Measurements from ENCODE around the gene UQCRC2.

- TF ChIP-seq, protein P1, sequence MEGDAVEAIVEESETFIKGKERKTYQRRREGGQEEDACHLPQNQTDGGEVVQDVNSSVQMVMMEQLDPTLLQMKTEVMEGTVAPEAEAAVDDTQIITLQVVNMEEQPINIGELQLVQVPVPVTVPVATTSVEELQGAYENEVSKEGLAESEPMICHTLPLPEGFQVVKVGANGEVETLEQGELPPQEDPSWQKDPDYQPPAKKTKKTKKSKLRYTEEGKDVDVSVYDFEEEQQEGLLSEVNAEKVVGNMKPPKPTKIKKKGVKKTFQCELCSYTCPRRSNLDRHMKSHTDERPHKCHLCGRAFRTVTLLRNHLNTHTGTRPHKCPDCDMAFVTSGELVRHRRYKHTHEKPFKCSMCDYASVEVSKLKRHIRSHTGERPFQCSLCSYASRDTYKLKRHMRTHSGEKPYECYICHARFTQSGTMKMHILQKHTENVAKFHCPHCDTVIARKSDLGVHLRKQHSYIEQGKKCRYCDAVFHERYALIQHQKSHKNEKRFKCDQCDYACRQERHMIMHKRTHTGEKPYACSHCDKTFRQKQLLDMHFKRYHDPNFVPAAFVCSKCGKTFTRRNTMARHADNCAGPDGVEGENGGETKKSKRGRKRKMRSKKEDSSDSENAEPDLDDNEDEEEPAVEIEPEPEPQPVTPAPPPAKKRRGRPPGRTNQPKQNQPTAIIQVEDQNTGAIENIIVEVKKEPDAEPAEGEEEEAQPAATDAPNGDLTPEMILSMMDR (IDR thresholded peaks at IDR 0.05), result no peak
- TF ChIP-seq POLR2A (IDR thresholded peaks at IDR 0.05), result no peak
These were observed 15.8 kb upstream of the UQCRC2 start for GRCh38 chr16:21937336-21937829.
